HEK293 (cell line): ENCODE measurements around the gene NSG1.

Experiments
- CTCF ChIA-PET: fragments of 350-600 bp; formaldehyde crosslinking; extraction: SDS; loops from one replicate; lab custom pipeline; 2021; ENCODE audit warnings: antibody characterized with exemption; lab: Yijun Ruan, JAX
- POLR2A ChIA-PET: fragments of 300-600 bp; formaldehyde crosslinking; extraction: SDS; loops from one replicate; lab custom pipeline; 2020; ENCODE audit warnings: antibody characterized with exemption, inconsistent platforms; lab: Yijun Ruan, JAX
- H3K27ac ChIP-seq: fragments of 200-500 bp; sonication (Bioruptor generic); 2 replicates; pipeline ENCODE4 v1.5.1; 2014; ENCODE audit warnings: low read depth, low read length, control low read depth, inconsistent platforms; ENCODE audit errors: extremely low read depth
- H3K36me3 ChIP-seq, 2 experiments: fragments of 200-500 bp in 1 of 2; sonication (Bioruptor generic) in 1 of 2; 1 replicate in 1 of 2; 2 replicates in 1 of 2; pipeline ENCODE4 v1.5.1; 2014 to 2017; ENCODE audit warnings: inconsistent platforms in 2 of 2, low read length in 2 of 2; ENCODE audit not compliant: control insufficient read depth in 2 of 2, insufficient read depth in 1 of 2
- H3K4me1 ChIP-seq: fragments of 200-500 bp; sonication (Bioruptor generic); 2 replicates; pipeline ENCODE4 v1.5.1; 2014; ENCODE audit warnings: mild to moderate bottlenecking, low read length, inconsistent platforms; ENCODE audit not compliant: control insufficient read depth, insufficient read depth
- H3K4me3 ChIP-seq: 2 replicates; pipeline ENCODE4 v1.5.1; 2011; ENCODE audit warnings: low read depth, mild to moderate bottlenecking, control low read depth, low read length, moderate library complexity
- H3K9me3 ChIP-seq: fragments of 200-500 bp; sonication (Bioruptor generic); 2 replicates; pipeline ENCODE4 v1.5.1; 2014; ENCODE audit warnings: low read depth, low read length, inconsistent platforms; ENCODE audit not compliant: control insufficient read depth, insufficient read depth
- BCL11A ChIP-seq: fragments of 450-650 bp; formaldehyde crosslinking; IDR thresholded peaks from 2 replicates; pipeline ENCODE4 v1.5.1; 2016; ENCODE audit warnings: low read depth, missing biosample characterization, missing genetic modification characterization
- BCL11B ChIP-seq: fragments of 450-650 bp; formaldehyde crosslinking; IDR thresholded peaks from 2 replicates; pipeline ENCODE4 v1.5.1; 2016; ENCODE audit warnings: low read depth, missing biosample characterization, missing genetic modification characterization
- FEZF1 ChIP-seq: fragments of 450-650 bp; formaldehyde crosslinking; IDR thresholded peaks from 2 replicates; pipeline ENCODE4 v1.5.1; 2016; ENCODE audit warnings: missing biosample characterization, missing genetic modification characterization
- SCRT2 ChIP-seq: fragments of 450-650 bp; formaldehyde crosslinking; IDR thresholded peaks from 2 replicates; pipeline ENCODE4 v1.5.1; 2016; ENCODE audit warnings: missing biosample characterization, missing genetic modification characterization
- ZEB2 ChIP-seq: fragments of 450-650 bp; formaldehyde crosslinking; IDR thresholded peaks from 2 replicates; pipeline ENCODE4 v1.5.1; 2016; ENCODE audit warnings: missing biosample characterization, missing genetic modification characterization
- ZNF146 ChIP-seq: fragments of 450-650 bp; formaldehyde crosslinking; IDR thresholded peaks from 2 replicates; pipeline ENCODE4 v1.5.1; 2016; ENCODE audit warnings: missing biosample characterization, missing genetic modification characterization
- ZNF2 ChIP-seq: fragments of 450-650 bp; formaldehyde crosslinking; IDR thresholded peaks from 2 replicates; pipeline ENCODE4 v1.5.1; 2016; ENCODE audit warnings: missing biosample characterization, missing genetic modification characterization
- ZNF223 ChIP-seq: fragments of 450-650 bp; formaldehyde crosslinking; IDR thresholded peaks from 2 replicates; pipeline ENCODE4 v1.5.1; 2016; ENCODE audit warnings: missing biosample characterization, missing genetic modification characterization
- ZNF302 ChIP-seq: fragments of 450-650 bp; formaldehyde crosslinking; IDR thresholded peaks from 2 replicates; pipeline ENCODE4 v1.5.1; 2016; ENCODE audit warnings: missing biosample characterization, missing genetic modification characterization, low read depth
- ZNF324 ChIP-seq: fragments of 450-650 bp; formaldehyde crosslinking; IDR thresholded peaks from 2 replicates; pipeline ENCODE4 v1.5.1; 2016; ENCODE audit warnings: missing biosample characterization, missing genetic modification characterization
- ZNF335 ChIP-seq: fragments of 450-650 bp; formaldehyde crosslinking; conservative IDR thresholded peaks from 2 replicates; pipeline ENCODE4 v1.5.1; 2016; ENCODE audit warnings: missing biosample characterization, missing genetic modification characterization
- ZNF433 ChIP-seq: fragments of 450-650 bp; formaldehyde crosslinking; IDR thresholded peaks from 2 replicates; pipeline ENCODE4 v1.5.1; 2016; ENCODE audit warnings: missing biosample characterization, missing genetic modification characterization, low read depth
- ZNF473 ChIP-seq: fragments of 450-650 bp; formaldehyde crosslinking; IDR thresholded peaks from 2 replicates; pipeline ENCODE4 v1.5.1; 2017; ENCODE audit warnings: missing biosample characterization, missing genetic modification characterization
- ZNF555 ChIP-seq: fragments of 450-650 bp; formaldehyde crosslinking; conservative IDR thresholded peaks from 2 replicates; pipeline ENCODE4 v1.5.1; 2017; ENCODE audit warnings: missing biosample characterization, mild to moderate bottlenecking, missing genetic modification characterization, inconsistent platforms
- ZNF610 ChIP-seq: fragments of 450-650 bp; formaldehyde crosslinking; IDR thresholded peaks from 2 replicates; pipeline ENCODE4 v1.5.1; 2016; ENCODE audit warnings: missing biosample characterization, missing genetic modification characterization, borderline replicate concordance
- ZNF658 ChIP-seq: fragments of 450-650 bp; formaldehyde crosslinking; IDR thresholded peaks from 2 replicates; pipeline ENCODE4; 2016; ENCODE audit warnings: missing biosample characterization, missing genetic modification characterization
- TF ChIP-seq, protein P1 (sequence below): fragments of 450-650 bp; formaldehyde crosslinking; IDR thresholded peaks from 2 replicates; pipeline ENCODE4 v1.5.1; 2017; ENCODE audit warnings: missing biosample characterization, missing genetic modification characterization
- TF ChIP-seq, protein P2 (sequence below): fragments of 450-650 bp; formaldehyde crosslinking; IDR thresholded peaks from 2 replicates; pipeline ENCODE4 v1.5.1; 2016; ENCODE audit warnings: missing biosample characterization, missing genetic modification characterization, borderline replicate concordance
- TF ChIP-seq, protein P3 (sequence below): fragments of 450-650 bp; IDR thresholded peaks from 2 replicates; pipeline ENCODE4 v1.5.1; 2018; ENCODE audit warnings: missing biosample characterization, mild to moderate bottlenecking, missing genetic modification characterization
- TF ChIP-seq, protein P4 (sequence below): fragments of 450-650 bp; formaldehyde crosslinking; IDR thresholded peaks from 2 replicates; pipeline ENCODE4 v1.5.1; 2016; ENCODE audit warnings: missing biosample characterization, missing genetic modification characterization
- TF ChIP-seq, protein P5 (sequence below): fragments of 450-650 bp; formaldehyde crosslinking; IDR thresholded peaks from 2 replicates; pipeline ENCODE4 v1.5.1; 2016; ENCODE audit warnings: missing biosample characterization, missing genetic modification characterization

The NSG1 gene

DNA sequence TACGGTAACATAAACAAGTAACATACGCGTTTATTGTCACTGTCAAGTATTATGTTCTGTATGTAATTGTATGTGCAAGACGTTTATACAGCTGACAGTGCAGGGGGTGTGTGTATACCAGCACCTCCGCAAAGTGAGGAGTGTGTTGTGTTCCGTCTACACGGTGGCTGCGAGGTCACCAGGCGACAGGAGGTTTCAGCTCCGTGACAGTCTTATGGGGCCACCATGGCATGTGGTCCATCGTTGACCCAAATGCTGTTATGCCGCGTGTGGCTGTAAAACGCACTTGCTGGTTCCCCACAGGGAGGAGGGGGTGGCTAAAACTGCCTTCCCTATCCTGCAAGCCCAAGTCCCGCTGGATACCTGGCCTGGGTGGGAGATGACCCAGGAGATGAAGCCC is 25.0 kb downstream of the NSG1 start (continued):
- TF ChIP-seq, protein P1, sequence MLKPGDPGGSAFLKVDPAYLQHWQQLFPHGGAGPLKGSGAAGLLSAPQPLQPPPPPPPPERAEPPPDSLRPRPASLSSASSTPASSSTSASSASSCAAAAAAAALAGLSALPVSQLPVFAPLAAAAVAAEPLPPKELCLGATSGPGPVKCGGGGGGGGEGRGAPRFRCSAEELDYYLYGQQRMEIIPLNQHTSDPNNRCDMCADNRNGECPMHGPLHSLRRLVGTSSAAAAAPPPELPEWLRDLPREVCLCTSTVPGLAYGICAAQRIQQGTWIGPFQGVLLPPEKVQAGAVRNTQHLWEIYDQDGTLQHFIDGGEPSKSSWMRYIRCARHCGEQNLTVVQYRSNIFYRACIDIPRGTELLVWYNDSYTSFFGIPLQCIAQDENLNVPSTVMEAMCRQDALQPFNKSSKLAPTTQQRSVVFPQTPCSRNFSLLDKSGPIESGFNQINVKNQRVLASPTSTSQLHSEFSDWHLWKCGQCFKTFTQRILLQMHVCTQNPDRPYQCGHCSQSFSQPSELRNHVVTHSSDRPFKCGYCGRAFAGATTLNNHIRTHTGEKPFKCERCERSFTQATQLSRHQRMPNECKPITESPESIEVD = no peak
- TF ChIP-seq ZNF610 (tag by site-specific recombination) (no peak), ZNF433 (tag by site-specific recombination) (no peak)
- TF ChIP-seq, protein P2, sequence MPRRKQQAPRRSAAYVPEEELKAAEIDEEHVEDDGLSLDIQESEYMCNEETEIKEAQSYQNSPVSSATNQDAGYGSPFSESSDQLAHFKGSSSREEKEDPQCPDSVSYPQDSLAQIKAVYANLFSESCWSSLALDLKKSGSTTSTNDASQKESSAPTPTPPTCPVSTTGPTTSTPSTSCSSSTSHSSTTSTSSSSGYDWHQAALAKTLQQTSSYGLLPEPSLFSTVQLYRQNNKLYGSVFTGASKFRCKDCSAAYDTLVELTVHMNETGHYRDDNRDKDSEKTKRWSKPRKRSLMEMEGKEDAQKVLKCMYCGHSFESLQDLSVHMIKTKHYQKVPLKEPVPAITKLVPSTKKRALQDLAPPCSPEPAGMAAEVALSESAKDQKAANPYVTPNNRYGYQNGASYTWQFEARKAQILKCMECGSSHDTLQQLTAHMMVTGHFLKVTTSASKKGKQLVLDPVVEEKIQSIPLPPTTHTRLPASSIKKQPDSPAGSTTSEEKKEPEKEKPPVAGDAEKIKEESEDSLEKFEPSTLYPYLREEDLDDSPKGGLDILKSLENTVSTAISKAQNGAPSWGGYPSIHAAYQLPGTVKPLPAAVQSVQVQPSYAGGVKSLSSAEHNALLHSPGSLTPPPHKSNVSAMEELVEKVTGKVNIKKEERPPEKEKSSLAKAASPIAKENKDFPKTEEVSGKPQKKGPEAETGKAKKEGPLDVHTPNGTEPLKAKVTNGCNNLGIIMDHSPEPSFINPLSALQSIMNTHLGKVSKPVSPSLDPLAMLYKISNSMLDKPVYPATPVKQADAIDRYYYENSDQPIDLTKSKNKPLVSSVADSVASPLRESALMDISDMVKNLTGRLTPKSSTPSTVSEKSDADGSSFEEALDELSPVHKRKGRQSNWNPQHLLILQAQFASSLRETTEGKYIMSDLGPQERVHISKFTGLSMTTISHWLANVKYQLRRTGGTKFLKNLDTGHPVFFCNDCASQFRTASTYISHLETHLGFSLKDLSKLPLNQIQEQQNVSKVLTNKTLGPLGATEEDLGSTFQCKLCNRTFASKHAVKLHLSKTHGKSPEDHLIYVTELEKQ = no peak
- TF ChIP-seq, all 188 proteins: peak for 0

DNA sequence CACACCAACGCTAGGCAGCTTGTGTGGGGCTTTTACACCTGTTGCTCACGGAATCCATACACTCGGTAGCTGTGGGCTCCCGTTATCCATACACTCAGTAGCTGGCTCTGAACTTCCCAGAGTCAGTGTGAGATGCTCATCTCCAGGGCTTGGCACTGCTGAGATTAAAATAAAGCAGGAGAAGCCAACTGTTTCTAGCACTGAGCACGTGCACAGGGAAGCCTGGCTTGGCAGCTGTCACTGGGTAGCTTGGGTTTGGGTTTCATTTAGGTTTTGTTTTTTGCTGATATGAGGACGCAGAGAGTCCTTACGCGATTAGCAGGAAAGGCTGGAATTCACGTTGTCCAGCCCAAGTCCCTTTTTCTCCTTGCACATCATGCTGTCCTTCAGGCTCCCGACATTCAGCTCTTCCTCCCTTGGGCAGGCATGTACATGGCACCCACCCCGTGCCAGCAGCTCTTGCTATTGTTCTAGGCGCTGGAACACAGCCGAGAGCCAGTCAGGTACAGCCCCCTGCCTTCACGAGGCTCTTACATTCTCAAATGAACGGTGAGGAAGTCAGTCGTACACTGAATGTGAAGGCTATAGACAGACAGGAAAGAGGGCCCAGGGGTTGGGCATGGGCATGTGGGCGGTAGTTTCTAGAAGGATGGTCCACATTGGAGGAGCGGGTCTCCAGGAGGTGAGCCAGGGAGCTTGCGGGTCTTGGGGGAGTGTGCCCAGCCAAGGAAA is 25.9 kb downstream of the NSG1 start:
- Histone ChIP-seq H3K9me3 (no peaks in the 10 kb centered on the region), H3K4me1 (no peaks in the 10 kb centered on the region), H3K36me3 (peaks cover 0 to 8% of the 10 kb centered on the region in 2 experiments; a peak in 1 of 3 replicates), H3K4me3 (no peak overlapping the region), H3K27ac (no peak overlapping the region)
- TF ChIP-seq SCRT2 (peak; percentile 71), ZNF658 (tag by site-specific recombination) (no peak)
- CTCF ChIA-PET = interaction anchor here (1.2 kb wide), 1 partner anchor 18 kb away, joined by 3 read pairs; no protein-coding TSS in a partner anchor
- POLR2A ChIA-PET = no interaction called here

DNA sequence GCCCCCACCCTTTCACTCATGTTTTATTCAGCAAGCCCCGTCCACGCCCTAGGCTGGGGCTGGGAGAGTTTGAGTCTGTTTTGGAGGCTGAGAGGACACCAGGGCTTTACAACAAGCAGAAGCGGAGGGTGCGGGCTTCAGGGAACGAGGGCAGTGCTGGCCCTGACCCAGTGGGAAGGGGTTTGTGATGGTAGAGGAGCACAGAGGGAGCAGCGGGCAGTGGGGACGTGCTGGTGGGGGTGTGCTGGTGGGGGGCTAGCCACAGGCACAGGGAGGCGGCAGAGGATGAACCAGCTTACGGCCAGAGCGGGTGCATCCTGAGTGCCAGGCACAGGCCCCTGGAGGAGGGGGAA is 26.4 kb downstream of the NSG1 start:
- ChIA-PET POLR2A (no interaction called here), CTCF (no interaction called here)
- H3K4me1 ChIP-seq = no peaks in the 10 kb centered on the region
- H3K9me3 ChIP-seq = no peaks in the 10 kb centered on the region
- TF ChIP-seq BCL11B (no peak), ZNF473 (tag by site-specific recombination) (no peak), ZNF146 (tag by site-specific recombination) (no peak), ZNF324 (tag by site-specific recombination) (no peak)
- TF ChIP-seq, protein P3, sequence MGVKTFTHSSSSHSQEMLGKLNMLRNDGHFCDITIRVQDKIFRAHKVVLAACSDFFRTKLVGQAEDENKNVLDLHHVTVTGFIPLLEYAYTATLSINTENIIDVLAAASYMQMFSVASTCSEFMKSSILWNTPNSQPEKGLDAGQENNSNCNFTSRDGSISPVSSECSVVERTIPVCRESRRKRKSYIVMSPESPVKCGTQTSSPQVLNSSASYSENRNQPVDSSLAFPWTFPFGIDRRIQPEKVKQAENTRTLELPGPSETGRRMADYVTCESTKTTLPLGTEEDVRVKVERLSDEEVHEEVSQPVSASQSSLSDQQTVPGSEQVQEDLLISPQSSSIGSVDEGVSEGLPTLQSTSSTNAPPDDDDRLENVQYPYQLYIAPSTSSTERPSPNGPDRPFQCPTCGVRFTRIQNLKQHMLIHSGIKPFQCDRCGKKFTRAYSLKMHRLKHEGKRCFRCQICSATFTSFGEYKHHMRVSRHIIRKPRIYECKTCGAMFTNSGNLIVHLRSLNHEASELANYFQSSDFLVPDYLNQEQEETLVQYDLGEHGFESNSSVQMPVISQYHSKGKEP (tag by site-specific recombination) = no peak
- H3K27ac ChIP-seq = no peak overlapping the region
- no peak overlapping the region for H3K4me3 ChIP-seq
- H3K36me3 ChIP-seq = peaks cover 0 to 12% of the 10 kb centered on the region in 2 experiments; a peak in 1 of 3 replicates

DNA sequence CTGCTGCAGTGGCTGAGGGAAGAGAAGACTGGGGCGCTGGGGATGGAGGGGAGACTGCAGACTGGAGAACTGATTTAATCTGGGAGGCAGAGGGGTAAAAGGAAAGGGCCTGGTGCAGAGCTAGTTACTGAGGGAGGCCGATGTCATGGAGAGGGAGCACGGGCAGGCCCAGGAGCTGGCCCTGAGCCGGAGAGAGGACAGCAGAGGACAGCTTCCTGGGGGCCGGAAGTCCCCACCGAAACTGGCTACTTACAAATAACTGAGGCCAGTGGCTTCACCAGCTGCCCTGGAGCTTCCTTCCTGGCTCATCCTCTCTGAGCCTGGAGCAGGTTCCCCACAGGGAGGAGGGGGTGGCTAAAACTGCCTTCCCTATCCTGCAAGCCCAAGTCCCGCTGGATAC is 26.9 kb downstream of the NSG1 start:
- POLR2A ChIA-PET = no interaction called here
- H3K4me3 ChIP-seq = no peak overlapping the region
- H3K27ac ChIP-seq = no peak overlapping the region
- no peaks in the 10 kb centered on the region for H3K9me3 ChIP-seq
- H3K4me1 ChIP-seq = no peaks in the 10 kb centered on the region
- CTCF ChIA-PET = no interaction called here
- peaks cover 0 to 16% of the 10 kb centered on the region in 2 experiments; a peak in 1 of 3 replicates for H3K36me3 ChIP-seq
- TF ChIP-seq ZNF302 = no peak
- no peak for TF ChIP-seq ZNF223
- TF ChIP-seq, protein P4, sequence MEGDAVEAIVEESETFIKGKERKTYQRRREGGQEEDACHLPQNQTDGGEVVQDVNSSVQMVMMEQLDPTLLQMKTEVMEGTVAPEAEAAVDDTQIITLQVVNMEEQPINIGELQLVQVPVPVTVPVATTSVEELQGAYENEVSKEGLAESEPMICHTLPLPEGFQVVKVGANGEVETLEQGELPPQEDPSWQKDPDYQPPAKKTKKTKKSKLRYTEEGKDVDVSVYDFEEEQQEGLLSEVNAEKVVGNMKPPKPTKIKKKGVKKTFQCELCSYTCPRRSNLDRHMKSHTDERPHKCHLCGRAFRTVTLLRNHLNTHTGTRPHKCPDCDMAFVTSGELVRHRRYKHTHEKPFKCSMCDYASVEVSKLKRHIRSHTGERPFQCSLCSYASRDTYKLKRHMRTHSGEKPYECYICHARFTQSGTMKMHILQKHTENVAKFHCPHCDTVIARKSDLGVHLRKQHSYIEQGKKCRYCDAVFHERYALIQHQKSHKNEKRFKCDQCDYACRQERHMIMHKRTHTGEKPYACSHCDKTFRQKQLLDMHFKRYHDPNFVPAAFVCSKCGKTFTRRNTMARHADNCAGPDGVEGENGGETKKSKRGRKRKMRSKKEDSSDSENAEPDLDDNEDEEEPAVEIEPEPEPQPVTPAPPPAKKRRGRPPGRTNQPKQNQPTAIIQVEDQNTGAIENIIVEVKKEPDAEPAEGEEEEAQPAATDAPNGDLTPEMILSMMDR (tag by site-specific recombination) = no peak
- TF ChIP-seq, protein P5, sequence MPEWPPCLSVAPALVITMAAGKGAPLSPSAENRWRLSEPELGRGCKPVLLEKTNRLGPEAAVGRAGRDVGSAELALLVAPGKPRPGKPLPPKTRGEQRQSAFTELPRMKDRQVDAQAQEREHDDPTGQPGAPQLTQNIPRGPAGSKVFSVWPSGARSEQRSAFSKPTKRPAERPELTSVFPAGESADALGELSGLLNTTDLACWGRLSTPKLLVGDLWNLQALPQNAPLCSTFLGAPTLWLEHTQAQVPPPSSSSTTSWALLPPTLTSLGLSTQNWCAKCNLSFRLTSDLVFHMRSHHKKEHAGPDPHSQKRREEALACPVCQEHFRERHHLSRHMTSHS (tag by site-specific recombination) = no peak
- TF ChIP-seq ZEB2 (tag by site-specific recombination) = no peak
- no peak for TF ChIP-seq ZNF2 (tag by site-specific recombination)
- TF ChIP-seq FEZF1 (tag by site-specific recombination) = no peak
- TF ChIP-seq ZNF335 (tag by site-specific recombination) = no peak
- no peak for TF ChIP-seq BCL11A
- TF ChIP-seq ZNF555 = no peak
